GM21526 (cell line): ENCODE results near the gene MMEL1.

Source experiments
- ATAC-seq: cut with Tn5 transposase; IDR thresholded peaks from one replicate; pipeline ENCODE4 v1.9.1; 2021; ENCODE audit warnings: moderate library complexity; ENCODE audit not compliant: unreplicated experiment, low FRiP score

Gene MMEL1

DNA sequence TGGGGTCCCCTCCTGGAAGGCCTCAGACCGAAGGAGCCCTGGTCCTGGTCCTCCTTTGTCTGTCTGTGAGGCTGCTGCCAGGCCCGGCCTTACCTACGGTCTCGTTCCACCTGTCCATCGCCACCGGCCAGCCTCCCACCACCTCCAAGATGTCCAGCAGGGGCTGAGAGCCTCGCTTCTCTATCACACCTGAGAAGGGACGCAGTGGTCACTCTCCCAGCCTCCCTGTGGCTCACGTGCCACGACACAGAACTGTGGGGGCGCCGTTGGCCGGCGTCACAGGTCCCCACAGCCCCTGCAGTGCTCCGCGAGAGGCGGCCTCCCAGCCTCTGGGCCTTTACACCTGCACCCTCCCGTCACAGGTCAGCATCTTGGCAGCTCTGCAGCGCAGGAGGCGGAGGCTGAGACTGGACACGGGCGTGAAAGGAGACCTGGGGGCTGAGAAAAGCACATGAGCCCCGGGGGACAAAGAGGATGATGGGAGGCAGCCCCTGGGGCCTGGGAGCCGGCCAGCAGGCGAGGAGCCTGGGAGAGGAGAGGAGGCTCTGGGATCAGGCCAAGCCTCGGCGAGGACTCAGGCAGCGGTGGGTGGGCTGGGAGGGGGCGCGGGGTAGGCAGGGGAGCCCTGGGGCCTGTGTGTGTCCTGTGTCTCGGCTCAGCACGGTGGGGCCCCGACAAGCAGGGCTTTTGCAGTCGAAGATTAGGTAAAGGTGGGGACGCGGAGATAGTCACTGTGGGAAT lies 25.8 kb downstream of the MMEL1 start:
- no peak for ATAC-seq

DNA sequence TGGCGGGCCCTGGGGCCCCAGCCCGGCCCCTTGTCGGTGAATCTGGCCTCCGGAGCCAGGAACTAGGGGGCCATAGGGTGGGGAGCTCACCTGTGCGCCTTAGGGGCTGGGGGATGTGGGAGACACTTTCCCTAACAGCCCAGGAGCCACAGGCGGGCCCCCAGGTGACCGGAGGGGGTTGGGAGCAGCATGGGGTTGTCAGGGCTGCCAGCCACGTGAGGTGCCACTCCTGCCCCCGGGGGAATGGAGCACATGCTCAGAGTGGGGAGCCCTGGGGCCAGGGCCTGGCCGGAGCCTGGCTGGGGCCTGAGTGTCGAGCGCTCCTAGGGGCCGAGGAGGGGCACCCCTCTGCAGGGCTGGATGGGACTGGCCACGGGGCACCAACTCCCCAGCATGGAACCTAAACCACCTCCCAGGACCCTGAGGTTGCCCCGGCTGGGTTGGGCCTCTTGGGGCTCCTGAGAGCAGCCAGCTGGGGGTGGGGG lies 26.4 kb downstream of the MMEL1 start:
- no peak for ATAC-seq

DNA sequence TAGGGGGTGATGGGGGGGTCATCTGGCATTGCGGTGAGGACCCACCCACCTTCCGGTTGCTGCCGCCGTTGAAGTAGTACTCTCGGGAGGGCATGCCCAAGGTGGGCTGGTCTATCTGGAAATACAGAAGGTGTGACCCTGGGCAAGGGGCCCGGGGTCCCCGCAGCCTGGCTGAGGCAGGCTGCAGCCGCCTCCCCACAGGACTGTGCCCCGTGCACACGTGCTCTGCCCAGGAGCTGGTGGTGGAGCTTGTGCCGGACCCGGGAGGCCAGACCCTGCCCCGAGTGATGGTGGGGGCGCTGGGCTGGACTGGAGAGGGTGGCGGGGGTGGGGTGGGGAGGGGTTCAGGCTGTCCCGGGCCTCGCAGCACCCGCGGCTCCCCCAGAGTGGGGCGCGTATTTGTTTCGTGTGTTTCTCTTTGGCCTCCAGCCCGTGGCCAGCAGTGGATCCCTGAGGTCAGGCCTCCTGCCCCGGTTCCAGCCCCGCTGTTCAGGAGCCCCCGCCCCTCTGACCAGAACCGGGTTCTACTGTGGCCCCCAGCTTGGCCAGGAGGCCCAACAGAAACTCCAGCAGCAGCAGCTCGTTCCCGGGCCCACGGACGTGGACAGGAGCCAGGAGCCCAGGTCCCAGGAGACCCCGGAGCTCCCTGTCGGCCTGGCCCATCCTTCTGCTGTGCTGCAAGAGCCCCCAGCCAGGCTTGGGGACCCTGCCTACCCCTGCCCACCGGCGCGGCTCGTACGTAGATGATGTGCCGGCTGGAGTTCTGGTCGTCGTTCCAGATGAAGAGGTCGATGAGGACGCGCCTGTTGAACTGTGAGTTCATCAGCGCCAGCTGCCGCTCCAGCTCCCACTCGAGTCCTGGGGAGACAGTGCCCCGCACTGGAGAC lies 27.1 kb downstream of the MMEL1 start:
- ATAC-seq: no peak

DNA sequence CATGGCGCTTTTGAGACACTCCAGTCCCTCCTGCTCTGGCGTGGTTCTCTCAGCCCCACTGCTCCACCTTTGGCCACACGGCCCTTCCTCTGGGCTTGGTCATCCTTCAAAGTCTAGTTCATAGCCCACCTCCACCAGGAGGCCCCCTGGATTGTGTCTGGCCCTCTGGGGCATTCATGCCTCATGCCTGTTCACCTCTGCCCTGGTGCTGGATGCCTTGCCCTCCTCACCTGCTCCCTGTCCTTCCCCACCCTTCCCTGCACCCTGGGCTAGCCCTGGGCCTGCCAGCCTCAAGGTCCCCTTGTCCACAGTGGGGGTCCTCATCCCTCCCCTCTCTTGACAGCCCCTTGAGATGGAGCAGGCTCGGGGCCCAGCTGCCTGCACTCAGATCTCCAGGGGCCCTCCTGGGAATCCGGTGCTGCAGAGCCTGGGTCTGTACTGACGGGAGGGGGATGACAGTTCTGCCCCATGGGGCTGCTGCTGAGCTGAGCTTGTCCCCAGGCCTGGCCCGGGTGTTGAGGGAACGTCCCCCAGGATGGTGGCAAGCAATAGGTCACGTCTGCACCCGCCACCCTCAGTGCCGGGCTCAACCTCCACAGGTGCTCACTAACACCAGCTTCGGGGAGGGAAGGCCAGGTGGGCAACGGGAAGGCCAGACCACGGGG lies 27.8 kb downstream of the MMEL1 start:
- no peak for ATAC-seq

GRCh38 chr1:2604156-2604843 lies 28.5 kb downstream of the MMEL1 start:
- ATAC-seq: no peak

DNA sequence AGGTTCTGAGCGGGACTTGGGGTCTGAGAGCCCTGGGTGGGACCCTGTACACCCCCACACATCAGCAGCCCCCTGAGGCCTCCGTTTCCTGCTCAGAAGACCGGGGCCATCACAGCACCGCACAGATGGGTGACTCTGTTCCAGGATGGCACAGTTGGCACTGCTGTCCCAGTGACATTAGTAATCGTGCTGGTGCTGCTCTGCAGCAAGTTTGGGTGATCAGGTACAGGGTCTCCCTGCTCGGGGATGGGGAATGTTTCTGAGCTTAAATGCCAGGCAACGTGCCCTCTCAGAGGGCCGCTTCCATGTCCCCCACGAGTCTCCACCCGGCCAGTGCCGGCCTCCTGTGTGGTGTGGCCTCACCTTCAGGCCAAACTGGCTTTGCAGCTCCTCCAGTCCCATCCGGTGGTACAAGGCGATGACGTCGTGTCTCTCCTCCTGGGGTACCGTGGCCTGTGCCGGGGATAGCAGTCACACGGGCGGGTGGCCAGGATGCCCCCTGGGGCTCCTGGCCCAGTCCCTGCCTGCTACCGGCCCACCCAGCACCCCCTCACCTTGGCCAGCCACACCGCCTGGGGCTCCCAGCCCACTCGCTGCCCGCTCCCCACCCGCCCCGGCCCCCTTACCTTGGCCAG lies 29.2 kb downstream of the MMEL1 start:
- no peak for ATAC-seq

GRCh38 chr1:2602866-2603520 lies 29.8 kb downstream of the MMEL1 start:
- no peak for ATAC-seq

- ATAC-seq: no peak
These were observed 30.4 kb downstream of the MMEL1 start for GRCh38 chr1:2602311-2602835.

- no peak for ATAC-seq
These were observed 31.0 kb downstream of the MMEL1 start for GRCh38 chr1:2601721-2602303.

- ATAC-seq: no peak
These were observed 34.4 kb downstream of the MMEL1 start for GRCh38 chr1:2598329-2598931.

- no peak for ATAC-seq
These were observed 35.1 kb downstream of the MMEL1 start for GRCh38 chr1:2597441-2598328.

DNA sequence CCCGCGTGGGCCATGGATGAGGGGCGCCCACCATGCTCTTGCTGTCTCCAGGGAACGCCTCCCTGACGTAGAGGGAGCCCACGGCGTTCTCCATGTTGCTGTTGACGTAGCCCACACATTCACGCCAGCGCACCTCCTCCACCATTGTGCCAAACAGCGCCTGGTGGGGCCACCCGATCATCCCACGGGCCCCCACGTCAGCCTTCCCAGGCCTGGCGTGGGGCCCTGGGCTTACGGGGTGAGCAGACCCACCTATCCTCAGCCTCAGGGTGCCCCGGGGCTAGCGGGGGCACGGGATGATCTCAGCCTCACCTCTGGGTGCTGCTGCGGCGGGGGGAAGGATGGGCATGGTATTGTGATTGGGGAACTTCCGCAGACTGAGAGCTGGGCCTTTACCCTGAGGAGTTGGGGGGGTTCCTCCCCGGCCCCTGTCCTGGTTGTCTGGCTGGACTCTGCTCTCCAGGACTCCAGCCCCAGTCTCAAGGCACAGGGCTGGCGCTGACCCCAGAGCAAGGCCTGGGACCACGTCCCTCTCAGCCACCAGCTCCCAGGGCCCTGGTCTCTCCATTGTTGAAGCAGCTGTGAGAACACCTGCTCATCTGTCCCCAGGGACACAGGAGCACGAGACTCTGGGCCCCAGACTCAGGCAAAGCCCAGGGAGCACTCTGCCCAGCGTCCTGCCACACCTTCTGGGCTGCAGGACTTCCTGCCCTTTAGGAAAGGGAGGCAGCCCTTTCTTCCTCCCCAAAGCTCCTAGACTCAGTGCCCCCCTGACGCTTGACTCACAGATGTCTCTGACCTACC lies 36.1 kb downstream of the MMEL1 start:
- ATAC-seq: no peak

DNA sequence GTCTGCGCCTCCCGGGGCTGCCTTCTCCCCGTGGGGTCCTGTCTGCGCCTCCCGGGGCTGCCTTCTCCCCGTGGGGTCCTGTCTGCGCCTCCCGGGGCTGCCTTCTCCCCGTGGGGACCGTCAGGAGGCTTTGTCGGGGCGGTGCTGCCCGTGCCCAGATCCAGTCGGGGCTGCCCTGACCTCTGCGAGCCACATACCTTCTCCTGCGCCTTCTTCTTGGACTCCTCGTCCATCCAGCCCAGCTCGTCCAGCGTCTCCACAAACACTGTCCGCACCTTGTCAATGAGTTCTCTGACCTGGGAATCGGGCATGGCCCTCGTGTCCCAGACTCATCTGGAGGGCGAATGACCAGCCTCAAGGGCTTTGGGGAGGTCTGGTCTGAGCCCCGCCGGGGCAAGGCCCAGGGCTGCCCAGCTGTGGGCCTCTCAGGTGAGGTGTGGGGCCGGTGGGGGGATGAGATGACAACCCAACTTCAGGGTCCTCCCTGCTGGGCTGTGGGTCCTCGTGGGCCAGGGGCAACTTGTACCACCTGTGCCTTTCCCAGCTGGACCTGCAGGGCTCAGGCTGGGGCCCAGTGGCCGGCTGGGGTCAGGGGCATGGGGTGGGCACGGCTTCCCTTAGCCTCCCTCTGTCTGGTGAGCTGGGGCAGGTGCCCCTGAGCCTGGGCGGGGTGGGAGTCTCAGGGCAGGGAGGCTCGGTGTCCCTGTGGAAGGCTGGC lies 36.8 kb downstream of the MMEL1 start:
- ATAC-seq: no peak

- no peak for ATAC-seq
These were observed 37.5 kb downstream of the MMEL1 start for GRCh38 chr1:2595261-2595811.

DNA sequence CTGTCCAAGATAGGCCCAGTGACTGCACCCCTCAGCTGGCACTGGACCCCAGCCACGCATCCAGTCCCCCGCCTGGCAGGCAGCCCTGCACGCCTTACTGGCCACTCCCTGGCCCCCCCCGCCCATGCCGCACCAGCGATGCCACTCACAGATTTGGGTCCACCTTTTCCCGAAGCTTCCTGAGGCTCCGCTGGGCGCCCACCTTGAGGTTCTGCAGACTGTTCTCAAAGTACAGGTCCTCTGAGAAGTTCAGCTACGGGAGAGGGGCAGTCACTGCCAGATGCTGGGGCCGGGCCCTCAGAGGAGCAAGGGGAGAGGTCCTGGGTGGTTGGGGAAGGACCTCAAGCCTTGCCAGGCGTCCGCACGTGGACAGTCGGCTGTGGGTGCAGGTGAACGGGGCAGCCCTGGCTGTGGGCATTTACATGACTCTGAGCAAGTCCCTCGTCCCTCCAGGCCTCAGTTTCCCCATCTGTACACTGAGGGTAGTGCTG lies 38.1 kb downstream of the MMEL1 start:
- ATAC-seq: no peak
